OCI-LY1 (cell line): ENCODE measurements around the gene LMTK3.

Source experiments
- H2AFZ ChIP-seq: fragments of 200-600 bp; sonication (generic), shearing (Covaris generic); 2 replicates; pipeline ENCODE4 v1.6.0; 2014; ENCODE audit warnings: antibody characterized with exemption, mild to moderate bottlenecking, low read length
- H3F3A ChIP-seq: fragments of 200-600 bp; sonication (generic), shearing (Covaris generic); 2 replicates; pipeline ENCODE4 v1.6.0; 2014; ENCODE audit warnings: mild to moderate bottlenecking, antibody characterized with exemption, low read length, moderate library complexity; ENCODE audit not compliant: insufficient read depth
- H3K27ac ChIP-seq: fragments of 200-600 bp; sonication (generic); 2 replicates; pipeline ENCODE4 v1.5.1; 2014; ENCODE audit warnings: low read length, mixed run types, mild to moderate bottlenecking, low read depth; ENCODE audit not compliant: poor library complexity, severe bottlenecking
- H3K27me3 ChIP-seq: fragments of 200-600 bp; sonication (generic); 2 replicates; pipeline ENCODE4 v1.6.0; 2014; ENCODE audit warnings: antibody characterized with exemption, mild to moderate bottlenecking, low read length, moderate library complexity; ENCODE audit not compliant: insufficient read depth
- H3K36me3 ChIP-seq: fragments of 200-600 bp; sonication (generic); 2 replicates; pipeline ENCODE4 v1.6.1; 2014; ENCODE audit warnings: mild to moderate bottlenecking, antibody characterized with exemption, low read length, moderate library complexity, mixed read lengths; ENCODE audit not compliant: insufficient read depth
- H3K4me1 ChIP-seq: fragments of 200-600 bp; sonication (generic); 2 replicates; pipeline ENCODE4 v1.5.1; 2014; ENCODE audit warnings: mild to moderate bottlenecking, low read length, moderate library complexity; ENCODE audit not compliant: insufficient read depth, severe bottlenecking
- H3K4me2 ChIP-seq: fragments of 200-600 bp; sonication (generic), shearing (Covaris generic); 2 replicates; pipeline ENCODE4 v1.6.1; 2014; ENCODE audit warnings: low read length
- H3K4me3 ChIP-seq: fragments of 200-600 bp; sonication (generic); 2 replicates; pipeline ENCODE4 v1.5.1; 2014; ENCODE audit warnings: low read length, low read depth, mild to moderate bottlenecking, mixed read lengths; ENCODE audit not compliant: poor library complexity, severe bottlenecking
- H3K79me2 ChIP-seq: fragments of 200-600 bp; shearing (Covaris generic); 2 replicates; pipeline ENCODE4 v1.6.1; 2016; ENCODE audit warnings: mixed run types, low read length, mixed read lengths; ENCODE audit not compliant: insufficient read depth
- H3K9ac ChIP-seq: fragments of 200-600 bp; sonication (generic), shearing (Covaris generic); 2 replicates; pipeline ENCODE4 v1.6.1; 2014; ENCODE audit warnings: mild to moderate bottlenecking, low read length, mixed read lengths
- H3K9me2 ChIP-seq: fragments of 200-600 bp; sonication (generic), shearing (Covaris generic); 2 replicates; pipeline ENCODE4 v1.6.1; 2014; ENCODE audit warnings: low read depth, mild to moderate bottlenecking, low read length, mixed read lengths
- H3K9me3 ChIP-seq: fragments of 200-600 bp; shearing (Covaris generic); 2 replicates; pipeline ENCODE4 v1.6.1; 2014; ENCODE audit warnings: low read length, mixed read lengths
- H4K20me1 ChIP-seq: fragments of 200-600 bp; sonication (generic), shearing (Covaris generic); 2 replicates; pipeline ENCODE4 v1.6.0; 2016; ENCODE audit warnings: mild to moderate bottlenecking, low read length; ENCODE audit not compliant: insufficient read depth
- CTCF ChIP-seq: fragments of 200-600 bp; sonication (generic), shearing (Covaris generic); IDR thresholded peaks from 2 replicates; pipeline ENCODE4 v1.5.1; 2017; ENCODE audit warnings: mild to moderate bottlenecking, antibody characterized with exemption, low read length, moderate library complexity, mixed read lengths
- EZH2 ChIP-seq: fragments of 200-600 bp; sonication (generic), shearing (Covaris generic); IDR thresholded peaks from 2 replicates; pipeline ENCODE4 v1.8.0; 2017; ENCODE audit warnings: borderline replicate concordance, mixed run types, mild to moderate bottlenecking, antibody characterized with exemption, low read length, moderate library complexity, mixed read lengths

The LMTK3 gene

GRCh38 chr19:48509467-48510194, 2.0 kb downstream of the LMTK3 start:
- H3K4me2 ChIP-seq: no peak overlapping the region
- no peaks in the 10 kb centered on the region for H3K27me3 ChIP-seq
- no peak overlapping the region for H2AFZ ChIP-seq
- no peak overlapping the region for H3K4me3 ChIP-seq
- no peaks in the 10 kb centered on the region for H3K9me3 ChIP-seq
- no peaks in the 10 kb centered on the region for H3K9me2 ChIP-seq
- no peaks in the 10 kb centered on the region for H3K36me3 ChIP-seq
- no peaks in the 10 kb centered on the region for H3K79me2 ChIP-seq
- H3K27ac ChIP-seq: no peak overlapping the region
- no peak overlapping the region for H3K9ac ChIP-seq
- peaks cover 24% of the 10 kb centered on the region for H3K4me1 ChIP-seq
- no peaks in the 10 kb centered on the region for H3F3A ChIP-seq
- H4K20me1 ChIP-seq: no peaks in the 10 kb centered on the region
- TF ChIP-seq CTCF (no peak), EZH2 (no peak)

GRCh38 chr19:48508729-48509411, 2.8 kb downstream of the LMTK3 start:
- Histone ChIP-seq H4K20me1 (no peaks in the 10 kb centered on the region), H3K9ac (no peak overlapping the region), H3F3A (no peaks in the 10 kb centered on the region), H3K36me3 (no peaks in the 10 kb centered on the region), H2AFZ (no peak overlapping the region), H3K4me2 (no peak overlapping the region), H3K9me2 (no peaks in the 10 kb centered on the region), H3K9me3 (no peaks in the 10 kb centered on the region), H3K27ac (no peak overlapping the region), H3K4me1 (peaks cover 19% of the 10 kb centered on the region), H3K79me2 (no peaks in the 10 kb centered on the region), H3K27me3 (no peaks in the 10 kb centered on the region), H3K4me3 (no peak overlapping the region)
- TF ChIP-seq CTCF (no peak), EZH2 (no peak)

- Histone ChIP-seq H3K4me1 (peaks cover 14% of the 10 kb centered on the region), H3K9me3 (no peaks in the 10 kb centered on the region), H3F3A (no peaks in the 10 kb centered on the region), H3K27me3 (no peaks in the 10 kb centered on the region), H3K79me2 (no peaks in the 10 kb centered on the region), H3K27ac (no peak overlapping the region), H3K36me3 (no peaks in the 10 kb centered on the region), H3K9me2 (no peaks in the 10 kb centered on the region), H3K4me3 (no peak overlapping the region), H3K9ac (no peak overlapping the region), H4K20me1 (no peaks in the 10 kb centered on the region), H2AFZ (no peak overlapping the region), H3K4me2 (no peak overlapping the region)
- TF ChIP-seq EZH2: no peak
- TF ChIP-seq CTCF: no peak
Observed at GRCh38 chr19:48507911-48508439, 3.7 kb downstream of the LMTK3 start.
